Keratinocyte (primary cell): Measurements from ENCODE around the gene EFEMP1. TPM values are rescaled to one million over a fixed set of nuclear protein-coding genes. Genes with fewer than 3 reads are reported as not detected.

ENCODE experiments used
- DNase-seq: peaks from one replicate; pipeline ENCODE4 v3.0.0-alpha.2; 2011; ENCODE audit warnings: low read depth, missing footprints, low spot score
- FAIRE-seq: peaks from 2 replicates; lab custom pipeline; 2011; peaks lifted over from hg19 to GRCh38; lab: Jason Lieb, UNC
- H2AFZ ChIP-seq: 2 replicates; pipeline ENCODE4 v1.6.0; 2012; ENCODE audit warnings: low read length, control low read depth, inconsistent platforms; ENCODE audit not compliant: control insufficient read depth
- H3K27ac ChIP-seq: 2 replicates; pipeline ENCODE4 v1.5.1; 2011; ENCODE audit warnings: low read length; ENCODE audit not compliant: control insufficient read depth, insufficient read depth
- H3K27me3 ChIP-seq: 3 replicates; pipeline ENCODE4 v1.6.0; 2011; ENCODE audit warnings: low read length; ENCODE audit not compliant: control insufficient read depth, insufficient read depth; ENCODE audit errors: extremely low read depth
- H3K36me3 ChIP-seq, 2 experiments: 2 replicates in 1 of 2; 3 replicates in 1 of 2; pipeline ENCODE4 v1.5.1; 2011; ENCODE audit warnings: low read length in 2 of 2, mild to moderate bottlenecking in 1 of 2; ENCODE audit not compliant: control insufficient read depth in 2 of 2, insufficient read depth in 2 of 2; ENCODE audit errors: extremely low read depth in 1 of 2
- H3K4me1 ChIP-seq: 3 replicates; pipeline ENCODE4 v1.5.1; 2011; ENCODE audit warnings: low read length; ENCODE audit not compliant: control insufficient read depth, insufficient read depth; ENCODE audit errors: extremely low read depth
- H3K4me2 ChIP-seq: 3 replicates; pipeline ENCODE4 v1.6.0; 2011; ENCODE audit warnings: low read depth, low read length; ENCODE audit not compliant: control insufficient read depth, insufficient read depth; ENCODE audit errors: extremely low read depth
- H3K4me3 ChIP-seq, 3 experiments: fragments of 200-600 bp in 1 of 3; sonication (generic) in 1 of 3; 2 replicates in 2 of 3; 3 replicates in 1 of 3; pipeline ENCODE4 v1.5.1; 2011 to 2016; ENCODE audit warnings: low read length in 3 of 3, mild to moderate bottlenecking in 3 of 3, control low read depth in 2 of 3, inconsistent platforms in 1 of 3, low read depth in 1 of 3, mixed read lengths in 1 of 3, mixed run types in 1 of 3, moderate library complexity in 1 of 3; ENCODE audit not compliant: control insufficient read depth in 2 of 3, insufficient read depth in 2 of 3; ENCODE audit errors: extremely low read depth in 1 of 3
- H3K79me2 ChIP-seq: 2 replicates; pipeline ENCODE4 v1.6.0; 2012; ENCODE audit warnings: low read length; ENCODE audit not compliant: control insufficient read depth, insufficient read depth
- H3K9ac ChIP-seq: 3 replicates; pipeline ENCODE4 v1.6.0; 2011; ENCODE audit warnings: low read length; ENCODE audit not compliant: control insufficient read depth, insufficient read depth; ENCODE audit errors: extremely low read depth
- H3K9me1 ChIP-seq: 3 replicates; pipeline ENCODE4 v1.6.0; 2011; ENCODE audit warnings: low read length; ENCODE audit not compliant: control insufficient read depth, insufficient read depth; ENCODE audit errors: extremely low read depth
- H3K9me3 ChIP-seq: 2 replicates; pipeline ENCODE4 v1.5.1; 2012; ENCODE audit warnings: low read depth, low read length; ENCODE audit not compliant: control insufficient read depth
- H4K20me1 ChIP-seq: 3 replicates; pipeline ENCODE4 v1.6.0; 2011; ENCODE audit warnings: low read length; ENCODE audit not compliant: control insufficient read depth, insufficient read depth; ENCODE audit errors: extremely low read depth
- CTCF ChIP-seq, 3 experiments: IDR thresholded peaks in 1 of 3; conservative IDR thresholded peaks in 1 of 3; optimal IDR thresholded peaks in 1 of 3; 2 replicates in 2 of 3; 3 replicates in 1 of 3; pipeline versions ENCODE3 to v1.5.1; 2011; ENCODE audit warnings: low read length in 3 of 3, mild to moderate bottlenecking in 3 of 3, moderate library complexity in 2 of 3, control low read depth in 1 of 3, inconsistent platforms in 1 of 3; ENCODE audit not compliant: insufficient read depth in 2 of 3; ENCODE audit errors: extremely low read depth in 1 of 3
- EZH2 ChIP-seq: IDR thresholded peaks from one replicate; pipeline ENCODE4 v1.6.1; 2012; ENCODE audit warnings: inconsistent platforms, mild to moderate bottlenecking, low read length, moderate library complexity
- dilution Hi-C: fragments of 300-500 bp; cut with MboI; formaldehyde crosslinking; loops from one replicate; pipeline ENCODE4 v1.7.0; 2020; ENCODE audit warnings: low sequenced_read_pairs; ENCODE audit not compliant: extremely low pct_ligation_motif_present
- polyA plus RNA-seq, 5 experiments: library from polyadenylated mRNA; depleted of rRNA in 3 of 5; stranded (reverse) in 3 of 5; stranded (forward) in 1 of 5; unstranded in 1 of 5; fragments of >200 nt; gene quantifications; 1 replicate in 1 of 5; 2 replicates in 3 of 5; 3 replicates in 1 of 5; pipeline versions ENCODE4 v1.2.1 to v1.2.3, GENCODE V29; 2011 to 2012; ENCODE audit warnings: missing spikeins in 2 of 5, low read depth in 1 of 5, low replicate concordance in 1 of 5

Gene EFEMP1
- polyA plus RNA-seq, 1 donor (not counting 4 experiments of a cell fraction or from before 2014, with no cell fraction given): 234 TPM

- Histone ChIP-seq H3K4me2 (peak overlapping the region; percentile 34), H2AFZ (peak overlapping the region; percentile 50), H3K9ac (peak overlapping the region; percentile 26), H3K36me3 (peaks cover 0 to 9% of the 10 kb centered on the region in 2 experiments), H3K9me3 (no peaks in the 10 kb centered on the region), H3K9me1 (no peaks in the 10 kb centered on the region), H3K27me3 (no peaks in the 10 kb centered on the region), H3K4me3 (no peak overlapping the region), H3K79me2 (peaks cover 13% of the 10 kb centered on the region), H3K4me1 (peaks cover 56% of the 10 kb centered on the region), H4K20me1 (no peaks in the 10 kb centered on the region), H3K27ac (peak overlapping the region; percentile 64)
- no peak for TF ChIP-seq CTCF (optimal IDR thresholded peaks at IDR 0.05 in 1 of 3, IDR thresholded peaks at IDR 0.05 in 1 of 3, conservative IDR thresholded peaks at IDR 0.05 in 1 of 3; ENCODE audit: extremely low read depth in 1 of 3, insufficient read depth in 2 of 3, low read length in 3 of 3)
- no peak for TF ChIP-seq EZH2
- DNase-seq (peak; percentile 26), FAIRE-seq (peak; percentile 86)
- dilution Hi-C loops: no loop called here
These were observed 34.6 kb downstream of the EFEMP1 start for GRCh38 chr2:55888936-55889335.

- peak overlapping the region; percentile 64 for H3K27ac ChIP-seq
- FAIRE-seq: peak; percentile 100
- H3K4me1 ChIP-seq: peaks cover 65% of the 10 kb centered on the region
- no peaks in the 10 kb centered on the region for H3K9me1 ChIP-seq
- H3K4me2 ChIP-seq: peak overlapping the region; percentile 55
- H2AFZ ChIP-seq: no peak overlapping the region
- H3K9me3 ChIP-seq: no peaks in the 10 kb centered on the region
- dilution Hi-C loops: no loop called here
- peaks cover 13% of the 10 kb centered on the region for H3K79me2 ChIP-seq
- DNase-seq: peak; percentile 42
- no peaks in the 10 kb centered on the region for H4K20me1 ChIP-seq
- H3K9ac ChIP-seq: peak overlapping the region; percentile 1
- H3K4me3 ChIP-seq: no peak overlapping the region
- no peaks in the 10 kb centered on the region for H3K27me3 ChIP-seq
- H3K36me3 ChIP-seq: peaks cover 0 to 6% of the 10 kb centered on the region in 2 experiments
- TF ChIP-seq EZH2 (no peak), CTCF (optimal IDR thresholded peaks at IDR 0.05 in 1 of 3, IDR thresholded peaks at IDR 0.05 in 1 of 3, conservative IDR thresholded peaks at IDR 0.05 in 1 of 3; ENCODE audit: extremely low read depth in 1 of 3, insufficient read depth in 2 of 3, low read length in 3 of 3) (no peak)
These were observed 35.5 kb downstream of the EFEMP1 start for GRCh38 chr2:55887901-55888624.
